Activated CD8-positive, alpha-beta T cell treated with anti-CD3 and anti-CD28 coated beads, Interleukin-2, amount 10 ng/mL, durations not matched to agents 7 days and 5 days (primary cell): ENCODE measurements around the gene CGRRF1. TPM values are rescaled to one million over a fixed set of nuclear protein-coding genes. Genes with fewer than 3 reads are reported as not detected.

Source experiments
- ATAC-seq: fragments of 150-1000 bp; cut with Tn5 transposase; one replicate; pipeline ENCODE4 v1.10.0; 2021; ENCODE audit warnings: moderate library complexity
- CTCF ChIA-PET: fragments of 350-600 bp; sonication (Branson Sonifier 250); formaldehyde crosslinking; loops from one replicate; lab custom pipeline; 2021; ENCODE audit warnings: antibody characterized with exemption; lab: Charles Lee
- POLR2A ChIA-PET: fragments of 350-600 bp; sonication (Branson Sonifier 250); formaldehyde crosslinking; loops from one replicate; lab custom pipeline; 2021; ENCODE audit warnings: antibody characterized with exemption; lab: Charles Lee
- DNase-seq: peaks from one replicate; pipeline ENCODE4 v3.0.0-alpha.2; 2020
- H3K27ac Mint-ChIP-seq: one replicate; pipeline ENCODE4 v1.8.0; 2021; ENCODE audit warnings: mild to moderate bottlenecking, mixed read lengths
- H3K27me3 Mint-ChIP-seq: one replicate; pipeline ENCODE4 v1.8.0; 2021; ENCODE audit warnings: low read depth, mixed read lengths
- H3K36me3 Mint-ChIP-seq: one replicate; pipeline ENCODE4 v1.8.0; 2021; ENCODE audit warnings: low read depth, mixed read lengths
- H3K4me1 Mint-ChIP-seq: one replicate; pipeline ENCODE4 v1.8.0; 2021; ENCODE audit warnings: low read depth, mixed read lengths
- H3K4me3 Mint-ChIP-seq: one replicate; pipeline ENCODE4 v1.8.0; 2021; ENCODE audit warnings: mild to moderate bottlenecking, mixed read lengths
- H3K9me3 Mint-ChIP-seq: one replicate; pipeline ENCODE4 v1.8.0; 2022; ENCODE audit warnings: mixed read lengths; ENCODE audit not compliant: insufficient read depth
- total RNA-seq, 2 experiments: library from RNA; stranded (reverse); gene quantifications; one replicate each; pipeline ENCODE4 v1.2.3, GENCODE V29; 2021

The CGRRF1 gene
- total RNA-seq, result 10 to 100 TPM; 13.6 to 13.7 TPM

GRCh38 chr14:54509546-54510501 is at the start of gene CGRRF1:
Gene CGRRF1 (plus strand): TSS chr14:54509906. CDS start chr14:54509960, 54 bp downstream.
- peak; percentile 97 for DNase-seq
- Mint-ChIP-seq H3K9me3 (peaks cover 2% of the 10 kb centered on the region), H3K4me3 (peak within 1 kb of the TSS; percentile 93), H3K27me3 (peaks cover 8% of the 10 kb centered on the region), H3K27ac (peak within 1 kb of the TSS; percentile 87), H3K4me1 (peaks cover 34% of the 10 kb centered on the region), H3K36me3 (peaks cover 5% of the 10 kb centered on the region)
- peak; percentile 99 for ATAC-seq
- ChIA-PET POLR2A (interaction anchor here (0.6 to 3.4 kb wide), 4 partner anchors 15 to 392 kb away, joined by 3 to 18 read pairs (median 4); partner anchors contain the start of gene GMFB), CTCF (interaction anchor here (0.5 to 2.8 kb wide), 14 partner anchors 9 to 372 kb away, joined by 3 to 18 read pairs (median 4); partner anchors contain the start of gene GMFB)

GRCh38 chr14:54462048-54462447 is 47.7 kb upstream of the CGRRF1 start:
- H3K4me1 Mint-ChIP-seq, result no peaks in the 10 kb centered on the region
- peaks cover 4% of the 10 kb centered on the region for H3K36me3 Mint-ChIP-seq
- ATAC-seq (no peak), DNase-seq (no peak)
- H3K27ac Mint-ChIP-seq, result no peak overlapping the region
- peaks cover 16% of the 10 kb centered on the region for H3K9me3 Mint-ChIP-seq
- H3K4me3 Mint-ChIP-seq, result no peak overlapping the region
- POLR2A ChIA-PET, result no interaction called here
- CTCF ChIA-PET, result interaction anchor here (1.1 to 1.4 kb wide), 2 partner anchors 12 to 20 kb away, joined by 3 to 4 read pairs; no protein-coding TSS in a partner anchor
- peaks cover 11% of the 10 kb centered on the region for H3K27me3 Mint-ChIP-seq

- Mint-ChIP-seq H3K4me1 (no peaks in the 10 kb centered on the region), H3K27me3 (peaks cover 11% of the 10 kb centered on the region), H3K4me3 (no peak overlapping the region), H3K9me3 (peaks cover 12% of the 10 kb centered on the region), H3K27ac (no peak overlapping the region), H3K36me3 (peaks cover 6% of the 10 kb centered on the region)
- ChIA-PET POLR2A (interaction anchor here (0.6 kb wide), 1 partner anchor 31 kb away, joined by 3 read pairs; no protein-coding TSS in a partner anchor), CTCF (interaction anchor here (1.3 kb wide), 1 partner anchor 24 kb away, joined by 3 read pairs; no protein-coding TSS in a partner anchor)
- DNase-seq, result no peak
- no peak for ATAC-seq
Observed at GRCh38 chr14:54465654-54466053, 44.1 kb upstream of the CGRRF1 start.

GRCh38 chr14:54467280-54467679 is 42.4 kb upstream of the CGRRF1 start:
- Mint-ChIP-seq H3K4me1 (no peaks in the 10 kb centered on the region), H3K27me3 (peaks cover 11% of the 10 kb centered on the region), H3K36me3 (peaks cover 6% of the 10 kb centered on the region), H3K27ac (no peak overlapping the region), H3K9me3 (peaks cover 12% of the 10 kb centered on the region), H3K4me3 (no peak overlapping the region)
- CTCF ChIA-PET, result interaction anchor here (0.9 kb wide), 1 partner anchor 25 kb away, joined by 3 read pairs; no protein-coding TSS in a partner anchor
- ATAC-seq (no peak), DNase-seq (no peak)
- POLR2A ChIA-PET, result no interaction called here

GRCh38 chr14:54470701-54471100 is 39.0 kb upstream of the CGRRF1 start:
- ChIA-PET POLR2A (no interaction called here), CTCF (no interaction called here)
- peaks cover 2% of the 10 kb centered on the region for H3K27me3 Mint-ChIP-seq
- H3K9me3 Mint-ChIP-seq, result peaks cover 12% of the 10 kb centered on the region
- no peaks in the 10 kb centered on the region for H3K4me1 Mint-ChIP-seq
- H3K36me3 Mint-ChIP-seq, result peaks cover 21% of the 10 kb centered on the region
- ATAC-seq, result no peak
- no peak for DNase-seq
- no peak overlapping the region for H3K27ac Mint-ChIP-seq
- H3K4me3 Mint-ChIP-seq, result no peak overlapping the region

GRCh38 chr14:54471641-54472040 is 38.1 kb upstream of the CGRRF1 start:
- POLR2A ChIA-PET, result interaction anchor here (0.7 kb wide), 1 partner anchor 28 kb away, joined by 3 read pairs; no protein-coding TSS in a partner anchor
- Mint-ChIP-seq H3K4me1 (no peaks in the 10 kb centered on the region), H3K27me3 (no peaks in the 10 kb centered on the region), H3K36me3 (peaks cover 30% of the 10 kb centered on the region), H3K27ac (no peak overlapping the region), H3K9me3 (peaks cover 12% of the 10 kb centered on the region), H3K4me3 (no peak overlapping the region)
- CTCF ChIA-PET, result interaction anchor here (1.0 kb wide), 1 partner anchor 17 kb away, joined by 3 read pairs; the partner anchor contains the start of gene GMFB
- DNase-seq (no peak), ATAC-seq (no peak)

- Mint-ChIP-seq H3K4me3 (no peak overlapping the region), H3K4me1 (no peaks in the 10 kb centered on the region), H3K36me3 (peaks cover 33% of the 10 kb centered on the region), H3K27me3 (no peaks in the 10 kb centered on the region), H3K27ac (no peak overlapping the region), H3K9me3 (peaks cover 8% of the 10 kb centered on the region)
- POLR2A ChIA-PET, result interaction anchor here (0.5 kb wide), 1 partner anchor 126 kb away, joined by 3 read pairs; no protein-coding TSS in a partner anchor
- CTCF ChIA-PET, result interaction anchor here (1.0 kb wide), 1 partner anchor 17 kb away, joined by 3 read pairs; the partner anchor contains the start of gene GMFB
- DNase-seq, result no peak
- ATAC-seq, result no peak
Observed at GRCh38 chr14:54472315-54472714, 37.4 kb upstream of the CGRRF1 start.

GRCh38 chr14:54474232-54474793 is 35.4 kb upstream of the CGRRF1 start:
- DNase-seq (no peak), ATAC-seq (no peak)
- Mint-ChIP-seq H3K27me3 (no peaks in the 10 kb centered on the region), H3K36me3 (peaks cover 37% of the 10 kb centered on the region), H3K9me3 (no peaks in the 10 kb centered on the region), H3K4me1 (no peaks in the 10 kb centered on the region), H3K27ac (no peak overlapping the region), H3K4me3 (no peak overlapping the region)
- ChIA-PET POLR2A (no interaction called here), CTCF (interaction anchor here (1.0 to 1.6 kb wide), 2 partner anchors 14 to 32 kb away, joined by 3 to 6 read pairs; partner anchors contain the start of gene GMFB)

- DNase-seq, result no peak
- no peak overlapping the region for H3K27ac Mint-ChIP-seq
- CTCF ChIA-PET, result no interaction called here
- POLR2A ChIA-PET, result no interaction called here
- no peak for ATAC-seq
- no peaks in the 10 kb centered on the region for H3K4me1 Mint-ChIP-seq
- H3K4me3 Mint-ChIP-seq, result no peak overlapping the region
- H3K36me3 Mint-ChIP-seq, result peaks cover 45% of the 10 kb centered on the region
- no peaks in the 10 kb centered on the region for H3K27me3 Mint-ChIP-seq
- H3K9me3 Mint-ChIP-seq, result no peaks in the 10 kb centered on the region
Observed at GRCh38 chr14:54475187-54475899, 34.4 kb upstream of the CGRRF1 start.

GRCh38 chr14:54475911-54476310 is 33.8 kb upstream of the CGRRF1 start:
- ATAC-seq (no peak), DNase-seq (no peak)
- H3K4me1 Mint-ChIP-seq, result no peaks in the 10 kb centered on the region
- no peaks in the 10 kb centered on the region for H3K9me3 Mint-ChIP-seq
- H3K36me3 Mint-ChIP-seq, result peaks cover 48% of the 10 kb centered on the region
- no peak overlapping the region for H3K4me3 Mint-ChIP-seq
- H3K27me3 Mint-ChIP-seq, result no peaks in the 10 kb centered on the region
- ChIA-PET POLR2A (no interaction called here), CTCF (no interaction called here)
- H3K27ac Mint-ChIP-seq, result no peak overlapping the region

- DNase-seq (no peak), ATAC-seq (no peak)
- H3K4me1 Mint-ChIP-seq, result peaks cover 9% of the 10 kb centered on the region
Observed at GRCh38 chr14:54478636-54479215, 31.0 kb upstream of the CGRRF1 start.

More at GRCh38 chr14:54478636-54479215, 31.0 kb upstream of the CGRRF1 start:
- POLR2A ChIA-PET, result no interaction called here
- H3K27me3 Mint-ChIP-seq, result no peaks in the 10 kb centered on the region
- no peak overlapping the region for H3K4me3 Mint-ChIP-seq
- H3K9me3 Mint-ChIP-seq, result no peaks in the 10 kb centered on the region
- no peak overlapping the region for H3K27ac Mint-ChIP-seq
- CTCF ChIA-PET, result no interaction called here
- peaks cover 61% of the 10 kb centered on the region for H3K36me3 Mint-ChIP-seq
